ENCODE results near the gene PIK3CA. TPM values are rescaled to one million over a fixed set of nuclear protein-coding genes. Genes with fewer than 3 reads are reported as not detected.

PIK3CA gene
- total RNA-seq = 10 to 100 TPM; 15.5 to 17.2 TPM

GRCh38 chr3:179147873-179148615 is at the start of gene PIK3CA:
Gene PIK3CA (plus strand): TSS chr3:179148357. CDS start chr3:179198826, 50,469 bp downstream.
- DNase-seq (ENCODE audit: low spot score) = peak; percentile 97
- H3K9me3 ChIP-seq = no peaks in the 10 kb centered on the region
- peak within 1 kb of the TSS; percentile 98 to 99 for H3K27ac ChIP-seq
- H3K36me3 ChIP-seq = no peaks in the 10 kb centered on the region
- H3K27me3 ChIP-seq = no peaks in the 10 kb centered on the region
- peak within 1 kb of the TSS; percentile 87 to 100 for H3K4me3 ChIP-seq
- no peak for TF ChIP-seq CTCF (IDR thresholded peaks at IDR 0.05)
- H3K4me1 ChIP-seq = peaks cover 0 to 28% of the 10 kb centered on the region in 2 donors

GRCh38 chr3:179098388-179099077 is 49.6 kb upstream of the PIK3CA start:
- Histone ChIP-seq H3K9me3 (no peaks in the 10 kb centered on the region), H3K4me1 (no peaks in the 10 kb centered on the region), H3K27ac (no peak overlapping the region), H3K27me3 (no peaks in the 10 kb centered on the region), H3K36me3 (no peaks in the 10 kb centered on the region), H3K4me3 (no peak overlapping the region)
- TF ChIP-seq CTCF (IDR thresholded peaks at IDR 0.05) = no peak
- DNase-seq (ENCODE audit: low spot score) = no peak

DNA sequence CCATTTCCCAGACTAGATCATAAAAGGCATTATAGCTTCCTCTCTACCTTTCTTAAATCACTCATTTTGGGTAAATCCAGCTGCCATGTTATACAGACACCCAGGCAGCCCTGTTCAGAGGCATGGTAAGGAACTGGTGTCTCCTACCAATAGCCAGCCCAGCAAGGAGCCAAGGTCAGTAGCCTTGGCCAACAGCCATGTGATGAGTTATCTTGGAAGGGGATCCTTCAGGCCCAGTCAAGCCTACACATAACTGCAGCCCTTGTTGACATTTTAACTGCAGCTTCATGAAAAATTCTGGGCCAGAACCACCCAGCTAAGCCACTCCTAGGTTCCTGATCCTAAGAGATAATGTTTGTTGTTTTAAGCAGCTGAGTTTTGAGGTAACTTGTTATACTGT is 47.5 kb upstream of the PIK3CA start:
- DNase-seq (ENCODE audit: low spot score) = no peak
- Histone ChIP-seq H3K27ac (no peak overlapping the region), H3K9me3 (no peaks in the 10 kb centered on the region), H3K4me1 (no peaks in the 10 kb centered on the region), H3K4me3 (no peak overlapping the region), H3K36me3 (no peaks in the 10 kb centered on the region), H3K27me3 (no peaks in the 10 kb centered on the region)
- no peak for TF ChIP-seq CTCF (IDR thresholded peaks at IDR 0.05)

DNA sequence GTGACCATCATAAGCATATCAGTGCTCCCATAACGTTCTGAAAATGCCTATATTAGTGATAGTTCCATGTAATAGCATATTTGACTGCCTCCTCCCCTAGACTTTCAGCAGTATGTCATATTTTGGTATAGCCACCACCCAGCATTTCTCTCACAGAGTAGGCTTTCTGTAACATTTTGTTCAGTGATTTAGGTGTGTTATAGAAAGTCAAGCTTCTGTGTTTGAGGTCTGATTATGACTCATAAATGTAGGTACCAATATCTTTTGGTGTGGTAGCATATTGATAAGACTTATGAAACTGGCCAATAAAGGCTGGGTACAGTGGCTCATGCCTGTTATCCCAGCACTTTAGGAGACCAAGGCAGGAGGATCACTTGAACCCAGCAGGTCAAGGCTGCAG is 42.3 kb upstream of the PIK3CA start:
- no peaks in the 10 kb centered on the region for H3K27me3 ChIP-seq
- no peak overlapping the region for H3K4me3 ChIP-seq
- no peaks in the 10 kb centered on the region for H3K9me3 ChIP-seq
- H3K36me3 ChIP-seq = no peaks in the 10 kb centered on the region
- H3K4me1 ChIP-seq = no peaks in the 10 kb centered on the region
- DNase-seq (ENCODE audit: low spot score) = no peak
- no peak for TF ChIP-seq CTCF (IDR thresholded peaks at IDR 0.05)
- H3K27ac ChIP-seq = no peak overlapping the region

DNA sequence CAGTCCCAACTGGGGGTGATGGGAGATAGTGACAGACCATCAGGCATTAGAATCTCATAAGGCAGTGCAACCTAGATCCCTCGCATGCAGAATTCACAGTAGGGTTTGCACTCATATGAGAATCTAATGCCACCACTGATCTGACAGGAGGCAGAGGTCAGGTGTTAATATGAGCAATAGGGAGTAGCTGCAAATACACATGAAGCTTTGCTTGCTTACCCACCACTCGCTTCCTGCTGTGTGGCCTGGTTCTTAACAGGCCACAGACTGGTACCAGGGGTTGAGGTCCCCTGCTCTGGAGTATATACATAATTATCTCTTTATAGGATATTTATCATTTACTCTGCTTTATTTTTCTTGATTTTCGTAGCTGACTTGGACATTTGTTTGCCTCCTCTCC is 40.5 kb upstream of the PIK3CA start:
- no peak overlapping the region for H3K4me3 ChIP-seq
- H3K27ac ChIP-seq = no peak overlapping the region
- H3K36me3 ChIP-seq = no peaks in the 10 kb centered on the region
- no peaks in the 10 kb centered on the region for H3K4me1 ChIP-seq
- DNase-seq (ENCODE audit: low spot score) = no peak
- no peak for TF ChIP-seq CTCF (IDR thresholded peaks at IDR 0.05)
- no peaks in the 10 kb centered on the region for H3K27me3 ChIP-seq
- no peaks in the 10 kb centered on the region for H3K9me3 ChIP-seq

All from right atrium auricular region (tissue), 2 donors.